CD14-positive monocyte (primary cell): ENCODE results near the gene FAM8A1. TPM values are rescaled to one million over a fixed set of nuclear protein-coding genes. Genes with fewer than 3 reads are reported as not detected.
A peak's percentile ranks its signal among the peaks of the same experiment; 100 is the strongest.

Experiments
- DNase-seq, 3 donors: peaks; one replicate each; pipeline ENCODE4 v3.0.0-alpha.2; 2011 to 2022
- H2AFZ ChIP-seq: 2 replicates; pipeline ENCODE4 v1.6.0; 2012; ENCODE audit warnings: mild to moderate bottlenecking, low read depth, low read length, inconsistent platforms; ENCODE audit not compliant: insufficient read depth, poor library complexity, severe bottlenecking
- H3K27ac ChIP-seq, 2 donors: 1 replicate in 1 of 2; 2 replicates in 1 of 2; pipeline ENCODE4 v1.5.1; 2012 to 2013; ENCODE audit warnings: low read length in 2 of 2, control low read depth in 1 of 2, inconsistent platforms in 1 of 2, low read depth in 1 of 2, mild to moderate bottlenecking in 1 of 2
- H3K27me3 ChIP-seq, 2 donors: one replicate each; pipeline versions ENCODE4 v1.6.0 to v1.6.1; 2011 to 2013; ENCODE audit warnings: low read length in 2 of 2; ENCODE audit not compliant: control insufficient read depth in 2 of 2, insufficient read depth in 2 of 2
- H3K36me3 ChIP-seq, 2 donors: replicated peaks in 1 of 2; 1 replicate in 1 of 2; 2 replicates in 1 of 2; pipeline versions ENCODE4 v1.5.1 to v1.6.1; 2012 to 2013; ENCODE audit warnings: low read length in 2 of 2, control low read depth in 1 of 2, inconsistent platforms in 1 of 2, mild to moderate bottlenecking in 1 of 2; ENCODE audit not compliant: insufficient read depth in 2 of 2, control insufficient read depth in 1 of 2
- H3K4me1 ChIP-seq, 2 donors: 1 replicate in 1 of 2; 2 replicates in 1 of 2; pipeline versions ENCODE4 v1.5.1 to v1.6.1; 2012 to 2013; ENCODE audit warnings: low read length in 2 of 2, control low read depth in 1 of 2, inconsistent platforms in 1 of 2, mild to moderate bottlenecking in 1 of 2, moderate library complexity in 1 of 2; ENCODE audit not compliant: insufficient read depth in 2 of 2, control insufficient read depth in 1 of 2
- H3K4me2 ChIP-seq: replicated peaks from 2 replicates; pipeline ENCODE3; 2012; ENCODE audit warnings: low read length, moderate library complexity, mild to moderate bottlenecking; ENCODE audit not compliant: poor library complexity, severe bottlenecking; ENCODE audit errors: extremely low read depth
- H3K4me3 ChIP-seq, 3 experiments: fragments of 200-600 bp in 1 of 3; sonication (generic) in 1 of 3; replicated peaks in 1 of 3; 1 replicate in 2 of 3; 2 replicates in 1 of 3; pipeline ENCODE4 v1.5.1; 2011 to 2013; ENCODE audit warnings: low read length in 3 of 3, mild to moderate bottlenecking in 3 of 3, control low read depth in 2 of 3, low read depth in 2 of 3, inconsistent platforms in 1 of 3, moderate library complexity in 1 of 3
- H3K79me2 ChIP-seq: 2 replicates; pipeline ENCODE4 v1.6.0; 2012; ENCODE audit warnings: mild to moderate bottlenecking, control low read depth, inconsistent platforms, low read length, moderate library complexity; ENCODE audit not compliant: insufficient read depth
- H3K9ac ChIP-seq: 2 replicates; pipeline ENCODE4 v1.6.0; 2017; ENCODE audit warnings: low read length, mild to moderate bottlenecking; ENCODE audit not compliant: insufficient read depth, poor library complexity, severe bottlenecking
- H3K9me3 ChIP-seq, 2 donors: replicated peaks in 1 of 2; 1 replicate in 1 of 2; 2 replicates in 1 of 2; pipeline versions ENCODE4 v1.5.1 to v1.6.1; 2012 to 2013; ENCODE audit warnings: low read length in 2 of 2, control low read depth in 1 of 2; ENCODE audit not compliant: control insufficient read depth in 1 of 2, insufficient read depth in 1 of 2
- H4K20me1 ChIP-seq: 2 replicates; pipeline ENCODE4 v1.6.0; 2012; ENCODE audit warnings: mild to moderate bottlenecking, low read length, control low read depth, moderate library complexity; ENCODE audit not compliant: insufficient read depth
- H3K27ac Mint-ChIP-seq, 7 donors: one replicate each; pipeline ENCODE4 v1.8.0; 2020; ENCODE audit warnings: mild to moderate bottlenecking in 7 of 7, mixed read lengths in 7 of 7, moderate library complexity in 6 of 7, inconsistent platforms in 2 of 7
- H3K27me3 Mint-ChIP-seq, 3 donors: one replicate each; pipeline ENCODE4 v1.8.0; 2021 to 2022; ENCODE audit warnings: low read depth in 3 of 3, mild to moderate bottlenecking in 3 of 3, mixed read lengths in 3 of 3, moderate library complexity in 3 of 3, inconsistent platforms in 1 of 3
- H3K36me3 Mint-ChIP-seq, 2 donors: one replicate each; pipeline ENCODE4 v1.8.0; 2020; ENCODE audit warnings: mixed read lengths in 2 of 2, inconsistent platforms in 1 of 2, mild to moderate bottlenecking in 1 of 2
- H3K4me1 Mint-ChIP-seq: one replicate; pipeline ENCODE4 v1.8.0; 2020; ENCODE audit warnings: mild to moderate bottlenecking, mixed read lengths
- H3K4me3 Mint-ChIP-seq, 2 donors: one replicate each; pipeline ENCODE4 v1.8.0; 2020; ENCODE audit warnings: mild to moderate bottlenecking in 2 of 2, mixed read lengths in 2 of 2, moderate library complexity in 1 of 2
- H3K9me3 Mint-ChIP-seq, 7 donors: one replicate each; pipeline ENCODE4 v1.8.0; 2020 to 2022; ENCODE audit warnings: mixed read lengths in 7 of 7, mild to moderate bottlenecking in 6 of 7, moderate library complexity in 6 of 7, inconsistent platforms in 2 of 7
- CTCF ChIP-seq: fragments of 200-600 bp; IDR thresholded peaks from one replicate; pipeline ENCODE4 v1.8.0; 2022; ENCODE audit warnings: antibody characterized with exemption, mild to moderate bottlenecking
- WGBS: methylation state at CpG from one replicate; pipeline ENCODE4 v1.1.5; 2013; ENCODE audit warnings: missing lambda C conversion rate; ENCODE audit not compliant: insufficient coverage; 5-methylcytosine and 5-hydroxymethylcytosine counted together
- intact Hi-C, 2 donors: fragments of 100-400 bp; cut with micrococcal nuclease; formaldehyde crosslinking; loops; one replicate each; pipeline versions ENCODE4 v1.15.0 to v1.15.1; 2023
- polyA plus RNA-seq, 3 donors: library from polyadenylated mRNA; depleted of rRNA in 1 of 3; unstranded in 2 of 3; stranded (reverse) in 1 of 3; fragments of 300-500 nt in 2 of 3; fragments of >200 nt in 1 of 3; fragmentation: Illumina TruSeq in 2 of 3; gene quantifications; 1 replicate in 2 of 3; 2 replicates in 1 of 3; pipeline ENCODE4 v1.2.3, GENCODE V29; 2012 to 2021

FAM8A1 gene
- polyA plus RNA-seq, 3 donors, result 6.8 to 9.9 (median 9.3) TPM

GRCh38 chr6:17552861-17553260 is 47.2 kb upstream of the FAM8A1 start:
- Histone ChIP-seq H3K4me1 (no peaks in the 10 kb centered on the region), H3K27me3 (peaks cover 0 to 2% of the 10 kb centered on the region in 2 donors), H3K27ac (no peak overlapping the region), H2AFZ (no peak overlapping the region), H3K4me2 (no peak overlapping the region), H3K79me2 (no peaks in the 10 kb centered on the region), H3K9ac (no peak overlapping the region), H3K36me3 (no peaks in the 10 kb centered on the region), H3K4me3 (no peak overlapping the region), H4K20me1 (no peaks in the 10 kb centered on the region), H3K9me3 (no peaks in the 10 kb centered on the region)
- Mint-ChIP-seq H3K4me3 (no peak overlapping the region), H3K4me1 (no peaks in the 10 kb centered on the region), H3K27me3 (peaks cover 3 to 5% (median 5%) of the 10 kb centered on the region in 3 donors), H3K36me3 (no peaks in the 10 kb centered on the region), H3K9me3 (peaks cover 0 to 6% (median 0%) of the 10 kb centered on the region in 7 donors), H3K27ac (no peak overlapping the region)
- no peak for TF ChIP-seq CTCF
- intact Hi-C loops, result no loop called here
- DNase-seq, result no peak
- WGBS, result 88% methylated on average over 2 of the region's 3 CpGs

GRCh38 chr6:17556014-17556413 is 44.1 kb upstream of the FAM8A1 start:
- Mint-ChIP-seq H3K4me3 (no peak overlapping the region), H3K9me3 (peaks cover 6 to 11% (median 9%) of the 10 kb centered on the region in 7 donors), H3K27me3 (peaks cover 0 to 4% (median 2%) of the 10 kb centered on the region in 3 donors), H3K4me1 (no peaks in the 10 kb centered on the region), H3K27ac (peak overlapping the region in 1 of 7 donors; percentile 35), H3K36me3 (no peaks in the 10 kb centered on the region)
- peaks cover 0 to 3% of the 10 kb centered on the region in 2 donors for H3K9me3 ChIP-seq
- H3K4me2 ChIP-seq, result no peak overlapping the region
- DNase-seq, result no peak
- H3K27me3 ChIP-seq, result no peaks in the 10 kb centered on the region
- TF ChIP-seq CTCF, result no peak
- H3K4me3 ChIP-seq, result no peak overlapping the region
- intact Hi-C loops, result no loop called here
- H3K79me2 ChIP-seq, result no peaks in the 10 kb centered on the region
- H3K27ac ChIP-seq, result no peak overlapping the region
- H4K20me1 ChIP-seq, result no peaks in the 10 kb centered on the region
- no peaks in the 10 kb centered on the region for H3K36me3 ChIP-seq
- no peak overlapping the region for H3K9ac ChIP-seq
- no peaks in the 10 kb centered on the region for H3K4me1 ChIP-seq
- H2AFZ ChIP-seq, result no peak overlapping the region
- 97% methylated on average over 4 of the region's 4 CpGs for WGBS
